BE2C (cell line): ENCODE data around the gene RADIL.
A peak's percentile ranks its signal among the peaks of the same experiment; 100 is the strongest.

Experiments used
- DNase-seq: peaks from one replicate; pipeline ENCODE4 v3.0.0-alpha.2; 2020
- H3K27me3 ChIP-seq: fragments of 250-450 bp; sonication (Bioruptor Pico); 2 replicates; pipeline ENCODE4 v1.5.1; 2020; ENCODE audit warnings: mild to moderate bottlenecking
- H3K36me3 ChIP-seq: fragments of 250-450 bp; sonication (Bioruptor Pico); 2 replicates; pipeline ENCODE4 v1.5.1; 2020; ENCODE audit warnings: mild to moderate bottlenecking
- H3K4me1 ChIP-seq: fragments of 250-450 bp; sonication (Bioruptor Pico); 2 replicates; pipeline ENCODE4 v1.5.1; 2020
- H3K4me3 ChIP-seq: 2 replicates; pipeline ENCODE4 v1.5.1; 2011; ENCODE audit warnings: low read depth, low read length
- H3K9me3 ChIP-seq: fragments of 250-450 bp; sonication (Bioruptor Pico); 2 replicates; pipeline ENCODE4 v1.5.1; 2020
- TF ChIP-seq, protein P1 (sequence below): IDR thresholded peaks from 2 replicates; pipeline ENCODE4 v1.5.1; 2012; ENCODE audit warnings: mild to moderate bottlenecking, low read depth, low read length

RADIL gene

DNA sequence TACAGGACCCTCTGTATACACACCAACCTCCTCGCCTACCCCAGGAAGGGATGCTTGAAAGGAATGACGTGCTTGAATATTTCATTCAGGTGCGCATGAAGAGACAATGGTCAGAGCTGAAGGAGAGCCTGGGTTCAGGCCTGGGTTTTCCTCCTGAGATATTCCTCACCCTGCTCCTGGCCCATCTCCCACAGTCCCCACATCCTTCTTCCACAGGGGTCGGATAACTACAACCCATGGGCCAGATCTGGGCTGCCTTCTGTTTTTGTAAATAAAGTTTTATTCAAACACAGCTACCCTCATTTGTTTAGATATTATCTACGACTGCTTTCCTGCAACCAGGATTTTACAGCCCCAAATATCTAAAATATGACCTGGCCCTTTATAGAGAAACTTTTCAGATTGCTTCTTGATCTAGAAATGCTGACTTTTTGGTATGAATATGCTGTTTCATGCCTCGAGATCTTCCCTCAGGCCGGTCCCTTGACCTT, 1.8 kb upstream of the RADIL start:
- H3K36me3 ChIP-seq, result no peaks in the 10 kb centered on the region
- H3K4me3 ChIP-seq, result no peak overlapping the region
- H3K4me1 ChIP-seq, result no peaks in the 10 kb centered on the region; the same call in 1 of the 2 replicates
- H3K27me3 ChIP-seq, result no peaks in the 10 kb centered on the region; the same call in 1 of the 2 replicates
- no peak for DNase-seq
- TF ChIP-seq, protein P1, sequence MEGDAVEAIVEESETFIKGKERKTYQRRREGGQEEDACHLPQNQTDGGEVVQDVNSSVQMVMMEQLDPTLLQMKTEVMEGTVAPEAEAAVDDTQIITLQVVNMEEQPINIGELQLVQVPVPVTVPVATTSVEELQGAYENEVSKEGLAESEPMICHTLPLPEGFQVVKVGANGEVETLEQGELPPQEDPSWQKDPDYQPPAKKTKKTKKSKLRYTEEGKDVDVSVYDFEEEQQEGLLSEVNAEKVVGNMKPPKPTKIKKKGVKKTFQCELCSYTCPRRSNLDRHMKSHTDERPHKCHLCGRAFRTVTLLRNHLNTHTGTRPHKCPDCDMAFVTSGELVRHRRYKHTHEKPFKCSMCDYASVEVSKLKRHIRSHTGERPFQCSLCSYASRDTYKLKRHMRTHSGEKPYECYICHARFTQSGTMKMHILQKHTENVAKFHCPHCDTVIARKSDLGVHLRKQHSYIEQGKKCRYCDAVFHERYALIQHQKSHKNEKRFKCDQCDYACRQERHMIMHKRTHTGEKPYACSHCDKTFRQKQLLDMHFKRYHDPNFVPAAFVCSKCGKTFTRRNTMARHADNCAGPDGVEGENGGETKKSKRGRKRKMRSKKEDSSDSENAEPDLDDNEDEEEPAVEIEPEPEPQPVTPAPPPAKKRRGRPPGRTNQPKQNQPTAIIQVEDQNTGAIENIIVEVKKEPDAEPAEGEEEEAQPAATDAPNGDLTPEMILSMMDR, result no peak
- no peaks in the 10 kb centered on the region for H3K9me3 ChIP-seq

DNA sequence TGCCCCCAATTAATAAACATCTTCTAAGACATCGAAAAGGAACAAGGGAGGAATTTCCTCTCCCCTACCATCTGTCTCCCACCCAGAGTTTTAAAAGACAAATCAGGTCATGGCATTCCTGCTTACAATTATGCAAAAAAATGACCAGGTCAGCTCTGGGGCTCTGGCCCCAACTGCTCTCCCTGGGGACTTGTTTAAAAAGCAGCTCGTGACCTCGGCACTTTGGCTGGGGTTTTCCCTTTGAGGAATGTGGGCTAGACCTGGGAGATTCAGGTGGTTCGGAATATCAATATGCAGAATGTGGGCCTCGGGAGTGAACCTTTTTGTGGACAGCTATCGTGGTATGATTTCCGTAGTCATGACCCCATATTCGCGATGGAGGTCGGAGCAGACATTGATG, 648 bp upstream of the RADIL start:
- Histone ChIP-seq H3K27me3 (no peaks in the 10 kb centered on the region; the same call in 1 of the 2 replicates), H3K36me3 (no peaks in the 10 kb centered on the region), H3K4me3 (no peak overlapping the region), H3K9me3 (no peaks in the 10 kb centered on the region), H3K4me1 (peaks cover under 1% of the 10 kb centered on the region)
- no peak for DNase-seq
- TF ChIP-seq, protein P1, result no peak

- DNase-seq, result no peak
- H3K4me3 ChIP-seq, result peak overlapping the region; percentile 62
- no peaks in the 10 kb centered on the region; the same call in 1 of the 2 replicates for H3K27me3 ChIP-seq
- no peaks in the 10 kb centered on the region for H3K36me3 ChIP-seq
- peaks cover 5% of the 10 kb centered on the region for H3K4me1 ChIP-seq
- TF ChIP-seq, protein P1, result no peak
- H3K9me3 ChIP-seq, result no peaks in the 10 kb centered on the region
These were observed 514 bp downstream of the RADIL start for GRCh38 chr7:4883033-4883371.

DNA sequence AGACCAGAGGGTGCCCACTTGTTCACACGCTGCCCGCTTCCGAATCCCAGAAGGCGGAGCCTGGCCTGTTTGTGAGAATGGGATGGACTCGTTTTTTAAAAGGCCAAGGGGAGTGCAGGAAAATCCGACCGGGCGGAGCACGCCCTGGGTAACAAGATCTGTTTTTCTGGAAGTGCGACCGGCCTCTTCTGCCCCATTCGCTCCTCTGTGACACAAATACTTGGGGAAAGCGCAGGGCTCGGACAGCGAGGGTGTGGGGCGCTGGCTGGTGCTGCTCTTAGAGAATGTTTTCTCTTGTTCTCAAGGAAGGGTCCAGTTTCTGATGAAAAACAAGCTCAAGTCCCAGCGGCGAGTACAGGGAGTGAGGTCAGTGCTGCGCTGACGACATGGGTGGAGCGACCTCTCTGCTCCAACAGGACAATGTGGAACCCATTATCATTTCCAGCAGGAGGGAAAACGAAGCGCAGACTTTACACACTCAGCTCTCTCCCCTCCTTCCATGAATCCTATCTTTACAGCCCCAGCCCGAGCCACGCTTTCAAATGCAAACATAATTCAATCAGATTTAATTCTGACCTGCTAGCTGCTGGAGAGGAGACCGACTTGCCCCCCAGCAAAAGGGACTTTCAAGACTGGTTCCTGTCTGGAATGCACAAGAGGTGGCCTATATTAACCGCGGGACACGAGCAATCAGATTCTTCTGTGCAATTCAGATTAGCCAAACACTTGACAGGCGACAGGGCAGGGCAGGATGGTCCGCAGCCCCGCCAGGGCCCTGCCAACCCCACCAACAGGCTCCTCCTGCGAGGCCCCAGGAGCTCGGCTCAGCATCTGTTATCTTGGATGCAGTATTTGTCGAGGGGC, 1.1 kb downstream of the RADIL start:
- DNase-seq, result peak; percentile 56
- Histone ChIP-seq H3K4me3 (peak overlapping the region; percentile 62), H3K9me3 (no peaks in the 10 kb centered on the region; the same call in 1 of the 2 replicates), H3K27me3 (no peaks in the 10 kb centered on the region; the same call in 1 of the 2 replicates), H3K4me1 (peaks cover 5% of the 10 kb centered on the region), H3K36me3 (no peaks in the 10 kb centered on the region)
- TF ChIP-seq, protein P1, result no peak; the same call in 1 of the 2 replicates

- H3K27me3 ChIP-seq, result no peaks in the 10 kb centered on the region; the same call in 1 of the 2 replicates
- H3K4me1 ChIP-seq, result peaks cover 5% of the 10 kb centered on the region
- DNase-seq, result no peak
- TF ChIP-seq, protein P1, result no peak
- no peak overlapping the region for H3K4me3 ChIP-seq
- no peaks in the 10 kb centered on the region; the same call in 1 of the 2 replicates for H3K9me3 ChIP-seq
- no peaks in the 10 kb centered on the region for H3K36me3 ChIP-seq
These were observed 3.3 kb downstream of the RADIL start for GRCh38 chr7:4880218-4880617.
